ENCODE measurements around the gene HCK. TPM values are rescaled to one million over a fixed set of nuclear protein-coding genes. Genes with fewer than 3 reads are reported as not detected.

The HCK gene
- total RNA-seq, 1 donor from 2014 or later: not detected

GRCh38 chr20:32069711-32070110 is 17.7 kb downstream of the HCK start:
- Mint-ChIP-seq H3K4me1 (ENCODE audit: unreplicated experiment) (peaks cover 7% of the 10 kb centered on the region), H3K4me3 (ENCODE audit: unreplicated experiment) (no peak overlapping the region), H3K9me3 (ENCODE audit: unreplicated experiment) (no peaks in the 10 kb centered on the region), H3K27me3 (ENCODE audit: unreplicated experiment) (peaks cover 6% of the 10 kb centered on the region), H3K36me3 (ENCODE audit: unreplicated experiment) (no peaks in the 10 kb centered on the region), H3K27ac (ENCODE audit: unreplicated experiment) (no peak overlapping the region)
- TF ChIP-seq CTCF (IDR thresholded peaks at IDR 0.05): no peak
- no peak for DNase-seq (ENCODE audit: extremely low spot score, unreplicated experiment)

GRCh38 chr20:32070282-32070681 is 18.2 kb downstream of the HCK start:
- Mint-ChIP-seq H3K27me3 (ENCODE audit: unreplicated experiment) (peaks cover 9% of the 10 kb centered on the region), H3K9me3 (ENCODE audit: unreplicated experiment) (no peaks in the 10 kb centered on the region), H3K36me3 (ENCODE audit: unreplicated experiment) (no peaks in the 10 kb centered on the region), H3K4me3 (ENCODE audit: unreplicated experiment) (no peak overlapping the region), H3K27ac (ENCODE audit: unreplicated experiment) (no peak overlapping the region), H3K4me1 (ENCODE audit: unreplicated experiment) (peaks cover 7% of the 10 kb centered on the region)
- DNase-seq (ENCODE audit: extremely low spot score, unreplicated experiment): no peak
- TF ChIP-seq CTCF (IDR thresholded peaks at IDR 0.05): no peak

GRCh38 chr20:32070690-32071213 is 18.7 kb downstream of the HCK start:
- Mint-ChIP-seq H3K4me3 (ENCODE audit: unreplicated experiment) (no peak overlapping the region), H3K27ac (ENCODE audit: unreplicated experiment) (no peak overlapping the region), H3K9me3 (ENCODE audit: unreplicated experiment) (no peaks in the 10 kb centered on the region), H3K27me3 (ENCODE audit: unreplicated experiment) (peaks cover 14% of the 10 kb centered on the region), H3K4me1 (ENCODE audit: unreplicated experiment) (peaks cover 7% of the 10 kb centered on the region), H3K36me3 (ENCODE audit: unreplicated experiment) (no peaks in the 10 kb centered on the region)
- no peak for TF ChIP-seq CTCF (IDR thresholded peaks at IDR 0.05)
- no peak for DNase-seq (ENCODE audit: extremely low spot score, unreplicated experiment)

GRCh38 chr20:32071395-32072167 is 19.5 kb downstream of the HCK start:
- peaks cover 7% of the 10 kb centered on the region for H3K4me1 Mint-ChIP-seq (ENCODE audit: unreplicated experiment)
- no peak for TF ChIP-seq CTCF (IDR thresholded peaks at IDR 0.05)
- no peak for DNase-seq (ENCODE audit: extremely low spot score, unreplicated experiment)
- no peak overlapping the region for H3K27ac Mint-ChIP-seq (ENCODE audit: unreplicated experiment)
- H3K27me3 Mint-ChIP-seq (ENCODE audit: unreplicated experiment): peaks cover 16% of the 10 kb centered on the region
- H3K36me3 Mint-ChIP-seq (ENCODE audit: unreplicated experiment): no peaks in the 10 kb centered on the region
- H3K4me3 Mint-ChIP-seq (ENCODE audit: unreplicated experiment): no peak overlapping the region
- no peaks in the 10 kb centered on the region for H3K9me3 Mint-ChIP-seq (ENCODE audit: unreplicated experiment)

- H3K27me3 Mint-ChIP-seq (ENCODE audit: unreplicated experiment): peaks cover 18% of the 10 kb centered on the region
- no peaks in the 10 kb centered on the region for H3K9me3 Mint-ChIP-seq (ENCODE audit: unreplicated experiment)
- no peak for DNase-seq (ENCODE audit: extremely low spot score, unreplicated experiment)
- no peak overlapping the region for H3K27ac Mint-ChIP-seq (ENCODE audit: unreplicated experiment)
- H3K4me1 Mint-ChIP-seq (ENCODE audit: unreplicated experiment): peaks cover 4% of the 10 kb centered on the region
- H3K4me3 Mint-ChIP-seq (ENCODE audit: unreplicated experiment): no peak overlapping the region
- no peak for TF ChIP-seq CTCF (IDR thresholded peaks at IDR 0.05)
- H3K36me3 Mint-ChIP-seq (ENCODE audit: unreplicated experiment): no peaks in the 10 kb centered on the region
Measured at GRCh38 chr20:32072168-32072750, 20.2 kb downstream of the HCK start.
